Right ventricle myocardium inferior (tissue), 1 donor: ENCODE results near the gene MAD1L1. TPM values are rescaled to one million over a fixed set of nuclear protein-coding genes. Genes with fewer than 3 reads are reported as not detected.

ENCODE experiments used
- ATAC-seq: fragments of 200-7000 bp; cut with Tn5 transposase; one replicate; pipeline ENCODE4 v1.9.1; 2020; ENCODE audit warnings: mild to moderate bottlenecking, moderate library complexity
- DNase-seq: peaks from one replicate; pipeline ENCODE4 v3.0.0; 2021; ENCODE audit errors: missing footprints
- intact Hi-C: fragments of 100-400 bp; cut with DNase I; formaldehyde crosslinking; loops from one replicate; pipeline ENCODE4 v1.11.0; 2022
- total RNA-seq: library from RNA; stranded (reverse); fragmentation: NEBNext Ultra II Directional; extraction: Animal tissue kit (Norgen Biotek cat#: 25700); gene quantifications from one replicate; pipeline ENCODE4 v1.2.1, GENCODE V29; 2021
- donor health status: DM: no; HTN: yes; CAD: no; lungs with severe emphysema.

MAD1L1 gene
- total RNA-seq, 1 donor from 2014 or later = 19.1 TPM

GRCh38 chr7:2097492-2097891, 135.3 kb downstream of the MAD1L1 start:
- ATAC-seq = no peak
- DNase-seq = no peak
- intact Hi-C loops = no loop called here

- ATAC-seq (no peak), DNase-seq (no peak)
- intact Hi-C loops = no loop called here
Observed at GRCh38 chr7:2096692-2097387, 135.9 kb downstream of the MAD1L1 start.

GRCh38 chr7:2095436-2095835, 137.3 kb downstream of the MAD1L1 start:
- no peak for DNase-seq
- intact Hi-C loops = no loop called here
- no peak for ATAC-seq

- intact Hi-C loops = no loop called here
- DNase-seq (no peak), ATAC-seq (no peak)
Observed at GRCh38 chr7:2094454-2095045, 138.2 kb downstream of the MAD1L1 start.

GRCh38 chr7:2093843-2094220, 138.9 kb downstream of the MAD1L1 start:
- no peak for ATAC-seq

GRCh38 chr7:2093215-2093842, 139.4 kb downstream of the MAD1L1 start:
- DNase-seq = no peak
- intact Hi-C loops = no loop called here
- no peak for ATAC-seq

More at GRCh38 chr7:2093843-2094220, 138.9 kb downstream of the MAD1L1 start:
- no peak for DNase-seq
- intact Hi-C loops = no loop called here

GRCh38 chr7:2092279-2092678, 140.5 kb downstream of the MAD1L1 start:
- intact Hi-C loops = no loop called here

GRCh38 chr7:2090526-2091520, 141.9 kb downstream of the MAD1L1 start:
- ATAC-seq (no peak), DNase-seq (no peak)
- intact Hi-C loops = no loop called here

More at GRCh38 chr7:2092279-2092678, 140.5 kb downstream of the MAD1L1 start:
- no peak for DNase-seq
- no peak for ATAC-seq

GRCh38 chr7:2088801-2089200, 143.9 kb downstream of the MAD1L1 start:
- intact Hi-C loops = loop anchor here (5.0 kb wide), 1 partner anchor 192 kb away; no protein-coding TSS in a partner anchor
- no peak for DNase-seq
- no peak for ATAC-seq

- intact Hi-C loops = loop anchor here (5.0 kb wide), 1 partner anchor 190 kb away; no protein-coding TSS in a partner anchor
- DNase-seq = no peak
- no peak for ATAC-seq
Observed at GRCh38 chr7:2087744-2088143, 145.0 kb downstream of the MAD1L1 start.

- DNase-seq (no peak), ATAC-seq (peak; percentile 88)
- intact Hi-C loops = loop anchor here (1.0 to 5.0 kb wide), 2 partner anchors 76 to 189 kb away; no protein-coding TSS in a partner anchor
Observed at GRCh38 chr7:2086229-2086628, 146.5 kb downstream of the MAD1L1 start.

GRCh38 chr7:2085804-2086203, 146.9 kb downstream of the MAD1L1 start:
- no peak for DNase-seq
- no peak for ATAC-seq
- intact Hi-C loops = loop anchor here (1.0 to 5.0 kb wide), 2 partner anchors 76 to 189 kb away; no protein-coding TSS in a partner anchor

GRCh38 chr7:2084781-2085505, 147.8 kb downstream of the MAD1L1 start:
- ATAC-seq (no peak), DNase-seq (no peak)
- intact Hi-C loops = loop anchor here (5.0 kb wide), 1 partner anchor 188 kb away; no protein-coding TSS in a partner anchor

GRCh38 chr7:2084331-2084730, 148.4 kb downstream of the MAD1L1 start:
- no peak for DNase-seq
- intact Hi-C loops = no loop called here

GRCh38 chr7:2083362-2083761, 149.4 kb downstream of the MAD1L1 start:
- no peak for DNase-seq
- no peak for ATAC-seq
- intact Hi-C loops = no loop called here

More at GRCh38 chr7:2084331-2084730, 148.4 kb downstream of the MAD1L1 start:
- no peak for ATAC-seq

GRCh38 chr7:2082139-2082998, 150.4 kb downstream of the MAD1L1 start:
- intact Hi-C loops = no loop called here
- no peak for DNase-seq
- no peak for ATAC-seq

- intact Hi-C loops = no loop called here
- ATAC-seq = no peak
- DNase-seq = no peak
Observed at GRCh38 chr7:2081526-2082135, 151.1 kb downstream of the MAD1L1 start.
